NT2/D1 (cell line): ENCODE measurements around the gene EEF1AKMT3.
"Not testable (repeated sequence)": the region's sequence is repeated elsewhere in the genome, so short reads cannot be mapped to it uniquely, and the experiment has no call there.

Source experiments
- DNase-seq: peaks from one replicate; pipeline ENCODE4 v3.0.0-alpha.2; 2011; ENCODE audit warnings: low read depth, low spot score
- H3K27me3 ChIP-seq: 2 replicates; pipeline ENCODE4 v1.6.0; 2011; ENCODE audit warnings: mild to moderate bottlenecking; ENCODE audit not compliant: insufficient read length, insufficient read depth
- H3K36me3 ChIP-seq: 2 replicates; pipeline ENCODE4 v1.6.1; 2011; ENCODE audit warnings: mild to moderate bottlenecking, low read length, mixed read lengths; ENCODE audit not compliant: insufficient read depth, insufficient read length
- H3K4me1 ChIP-seq: 2 replicates; pipeline ENCODE4 v1.5.1; 2011; ENCODE audit not compliant: insufficient read depth, insufficient read length
- H3K4me3 ChIP-seq: 2 replicates; pipeline ENCODE4 v1.5.1; 2011; ENCODE audit warnings: low read depth; ENCODE audit not compliant: insufficient read length
- H3K9ac ChIP-seq: 2 replicates; pipeline ENCODE4 v1.6.0; 2011; ENCODE audit warnings: low read depth; ENCODE audit not compliant: insufficient read length
- H3K9me3 ChIP-seq: 2 replicates; pipeline ENCODE4 v1.5.1; 2011; ENCODE audit warnings: mild to moderate bottlenecking, low read length; ENCODE audit not compliant: insufficient read depth
- SUZ12 ChIP-seq: IDR thresholded peaks from 2 replicates; pipeline ENCODE4 v1.6.1; 2011; ENCODE audit not compliant: insufficient read length, insufficient read depth; ENCODE audit errors: extremely low read depth
- YY1 ChIP-seq: IDR thresholded peaks from 2 replicates; pipeline ENCODE4 v1.6.1; 2011; ENCODE audit not compliant: insufficient read length, insufficient read depth
- ZNF274 ChIP-seq: IDR thresholded peaks from 2 replicates; pipeline ENCODE4 v1.6.1; 2011; ENCODE audit warnings: mild to moderate bottlenecking, low read depth, low read length

EEF1AKMT3 gene

GRCh38 chr12:57813111-57813970, 40.9 kb downstream of the EEF1AKMT3 start:
- no peak for TF ChIP-seq YY1
- no peak for TF ChIP-seq SUZ12
- no peak for TF ChIP-seq ZNF274
- H3K36me3 ChIP-seq: peaks cover 6% of the 10 kb centered on the region
- no peak for DNase-seq
- no peaks in the 10 kb centered on the region for H3K9me3 ChIP-seq
- no peak overlapping the region for H3K4me3 ChIP-seq
- H3K9ac ChIP-seq: no peak overlapping the region
- H3K4me1 ChIP-seq: no peaks in the 10 kb centered on the region
- no peaks in the 10 kb centered on the region for H3K27me3 ChIP-seq

GRCh38 chr12:57813971-57814772, 41.8 kb downstream of the EEF1AKMT3 start:
- Histone ChIP-seq H3K9ac (no peak overlapping the region), H3K4me1 (no peaks in the 10 kb centered on the region), H3K9me3 (no peaks in the 10 kb centered on the region), H3K27me3 (no peaks in the 10 kb centered on the region), H3K36me3 (peaks cover 5% of the 10 kb centered on the region), H3K4me3 (no peak overlapping the region)
- no peak for DNase-seq
- TF ChIP-seq SUZ12: no peak
- no peak for TF ChIP-seq YY1
- TF ChIP-seq ZNF274: no peak

- H3K9me3 ChIP-seq: no peaks in the 10 kb centered on the region
- H3K36me3 ChIP-seq: peaks cover 8% of the 10 kb centered on the region
- no peaks in the 10 kb centered on the region for H3K4me1 ChIP-seq
- H3K4me3 ChIP-seq: no peak overlapping the region
- no peak overlapping the region for H3K9ac ChIP-seq
- DNase-seq: no peak
- TF ChIP-seq YY1 (no peak), SUZ12 (no peak), ZNF274 (no peak)
- no peaks in the 10 kb centered on the region for H3K27me3 ChIP-seq
These were observed 43.0 kb downstream of the EEF1AKMT3 start for GRCh38 chr12:57815177-57816000.

GRCh38 chr12:57816001-57816854, 43.8 kb downstream of the EEF1AKMT3 start:
- no peak overlapping the region for H3K4me3 ChIP-seq
- peaks cover 7% of the 10 kb centered on the region for H3K36me3 ChIP-seq
- no peaks in the 10 kb centered on the region for H3K27me3 ChIP-seq
- TF ChIP-seq SUZ12 (no peak), ZNF274 (no peak), YY1 (no peak)
- no peaks in the 10 kb centered on the region for H3K9me3 ChIP-seq
- no peak for DNase-seq
- H3K4me1 ChIP-seq: no peaks in the 10 kb centered on the region
- H3K9ac ChIP-seq: no peak overlapping the region

- no peak for DNase-seq
- no peak for TF ChIP-seq ZNF274
- no peaks in the 10 kb centered on the region for H3K27me3 ChIP-seq
These were observed 44.4 kb downstream of the EEF1AKMT3 start for GRCh38 chr12:57816855-57817151.

GRCh38 chr12:57817261-57817989, 45.0 kb downstream of the EEF1AKMT3 start:
- peaks cover 18% of the 10 kb centered on the region for H3K36me3 ChIP-seq
- no peaks in the 10 kb centered on the region for H3K27me3 ChIP-seq
- no peak for DNase-seq
- H3K4me3 ChIP-seq: no peak overlapping the region
- H3K9ac ChIP-seq: no peak overlapping the region
- no peaks in the 10 kb centered on the region for H3K9me3 ChIP-seq
- TF ChIP-seq ZNF274 (no peak), YY1 (no peak), SUZ12 (no peak)
- no peaks in the 10 kb centered on the region for H3K4me1 ChIP-seq

More at GRCh38 chr12:57816855-57817151, 44.4 kb downstream of the EEF1AKMT3 start:
- Histone ChIP-seq H3K4me1 (no peaks in the 10 kb centered on the region), H3K36me3 (peaks cover 12% of the 10 kb centered on the region), H3K4me3 (no peak overlapping the region), H3K9ac (no peak overlapping the region), H3K9me3 (no peaks in the 10 kb centered on the region)

GRCh38 chr12:57817990-57818331, 45.5 kb downstream of the EEF1AKMT3 start:
- not testable (repeated sequence) for H3K4me1 ChIP-seq, H3K4me3 ChIP-seq, H3K9me3 ChIP-seq, H3K27me3 ChIP-seq, DNase-seq, H3K9ac ChIP-seq
- H3K36me3 ChIP-seq: peaks cover 24% of the 10 kb centered on the region

- H3K36me3 ChIP-seq: peaks cover 45% of the 10 kb centered on the region
- H3K9ac ChIP-seq, DNase-seq, H3K4me1 ChIP-seq, H3K27me3 ChIP-seq, H3K9me3 ChIP-seq, H3K4me3 ChIP-seq: not testable (repeated sequence)
These were observed 47.7 kb downstream of the EEF1AKMT3 start for GRCh38 chr12:57820119-57820518.

- not testable (repeated sequence) for H3K4me1 ChIP-seq, H3K9me3 ChIP-seq, H3K4me3 ChIP-seq, H3K27me3 ChIP-seq, DNase-seq, H3K9ac ChIP-seq
- peaks cover 54% of the 10 kb centered on the region for H3K36me3 ChIP-seq
These were observed 48.6 kb downstream of the EEF1AKMT3 start for GRCh38 chr12:57821015-57821414.
